Measurements from ENCODE around the gene ACSL1.
A peak's percentile ranks its signal among the peaks of the same experiment; 100 is the strongest.

ACSL1 gene, protein sequence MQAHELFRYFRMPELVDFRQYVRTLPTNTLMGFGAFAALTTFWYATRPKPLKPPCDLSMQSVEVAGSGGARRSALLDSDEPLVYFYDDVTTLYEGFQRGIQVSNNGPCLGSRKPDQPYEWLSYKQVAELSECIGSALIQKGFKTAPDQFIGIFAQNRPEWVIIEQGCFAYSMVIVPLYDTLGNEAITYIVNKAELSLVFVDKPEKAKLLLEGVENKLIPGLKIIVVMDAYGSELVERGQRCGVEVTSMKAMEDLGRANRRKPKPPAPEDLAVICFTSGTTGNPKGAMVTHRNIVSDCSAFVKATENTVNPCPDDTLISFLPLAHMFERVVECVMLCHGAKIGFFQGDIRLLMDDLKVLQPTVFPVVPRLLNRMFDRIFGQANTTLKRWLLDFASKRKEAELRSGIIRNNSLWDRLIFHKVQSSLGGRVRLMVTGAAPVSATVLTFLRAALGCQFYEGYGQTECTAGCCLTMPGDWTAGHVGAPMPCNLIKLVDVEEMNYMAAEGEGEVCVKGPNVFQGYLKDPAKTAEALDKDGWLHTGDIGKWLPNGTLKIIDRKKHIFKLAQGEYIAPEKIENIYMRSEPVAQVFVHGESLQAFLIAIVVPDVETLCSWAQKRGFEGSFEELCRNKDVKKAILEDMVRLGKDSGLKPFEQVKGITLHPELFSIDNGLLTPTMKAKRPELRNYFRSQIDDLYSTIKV

DNA sequence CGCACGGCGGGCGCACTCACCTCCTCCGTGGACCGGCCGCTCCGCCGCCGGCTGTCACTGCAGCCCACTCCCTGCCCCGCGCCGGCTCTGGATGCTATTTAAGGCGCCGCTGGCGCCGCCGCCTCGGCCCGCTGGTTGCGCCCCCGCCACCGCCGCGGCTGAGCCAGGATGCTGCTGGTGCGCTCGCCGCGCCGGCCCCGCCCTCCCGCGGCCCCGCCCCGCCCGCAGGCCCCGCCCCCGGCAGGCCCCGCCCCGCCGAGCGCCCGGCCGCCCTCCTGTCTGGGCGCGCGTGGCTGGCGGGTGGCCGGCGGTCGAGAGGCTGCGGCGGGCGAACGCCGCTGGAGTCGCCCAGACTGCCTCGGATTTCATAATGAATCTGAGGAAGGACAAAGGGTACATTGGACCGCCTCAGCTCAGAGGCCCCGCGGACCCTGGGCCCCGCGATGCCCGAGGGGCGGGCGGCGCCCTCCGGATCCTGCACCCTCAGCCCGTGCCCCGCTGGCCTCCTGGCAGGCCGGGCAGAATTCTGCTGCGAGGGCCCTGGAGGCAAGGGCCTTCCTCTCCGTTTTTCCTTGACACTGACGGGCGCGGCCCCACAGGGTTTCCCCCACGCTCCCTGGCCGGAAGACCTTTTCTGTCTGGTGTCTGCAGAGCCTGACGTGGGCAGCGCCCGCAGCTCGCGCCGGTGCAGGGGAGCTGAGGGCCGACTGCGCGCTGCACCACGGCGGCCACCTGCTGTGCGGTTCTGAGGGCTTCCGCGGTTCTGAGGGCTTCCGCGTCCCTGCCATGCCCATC is at the start of gene ACSL1:
Gene ACSL1, minus strand, starts transcription at position 73 of the 795 bp plus-strand sequence. CDS start 22,454 bp downstream, outside the sequence.
- DNase-seq, result peak; percentile 38

GRCh38 chr4:184873054-184873453 is 47.3 kb upstream of the ACSL1 start:
- DNase-seq, result no peak

DNA sequence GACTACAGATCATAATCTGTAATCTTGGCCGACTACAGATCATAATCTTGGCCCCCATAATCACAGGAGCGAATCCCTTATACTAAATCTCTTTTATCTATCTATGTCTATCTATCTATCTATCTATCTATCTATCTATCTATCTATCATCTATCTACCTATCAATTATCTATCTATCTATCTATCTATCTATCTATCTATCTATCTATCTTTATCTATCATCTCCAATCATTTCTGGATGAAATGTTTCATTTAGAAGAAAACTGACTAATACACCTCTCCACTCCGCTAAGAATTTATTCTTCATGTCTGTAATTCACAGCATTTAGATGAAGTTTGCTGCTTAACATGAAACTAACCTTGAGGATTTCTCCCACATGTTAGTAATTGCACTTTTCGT is 45.0 kb upstream of the ACSL1 start:
- DNase-seq, result no peak

DNA sequence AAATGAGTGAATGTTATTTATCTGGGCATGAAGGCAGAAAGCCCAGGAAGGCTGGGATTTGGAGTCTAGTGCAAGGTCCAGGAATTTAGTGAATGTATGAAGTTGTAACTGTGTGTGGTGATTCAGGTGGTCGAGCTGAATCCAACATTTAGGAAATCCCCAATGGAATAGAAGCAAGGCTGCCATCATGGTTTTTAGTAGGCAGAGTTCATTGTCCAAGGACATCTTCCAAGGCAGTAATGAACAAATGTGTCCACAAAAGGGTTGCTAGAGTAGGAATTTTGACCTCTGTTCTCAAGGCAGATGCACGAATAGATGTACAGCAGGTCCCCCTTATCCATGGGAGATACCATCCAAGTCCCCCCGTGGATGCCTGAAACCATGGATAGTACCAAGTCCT is 42.9 kb upstream of the ACSL1 start:
- DNase-seq, result no peak

DNA sequence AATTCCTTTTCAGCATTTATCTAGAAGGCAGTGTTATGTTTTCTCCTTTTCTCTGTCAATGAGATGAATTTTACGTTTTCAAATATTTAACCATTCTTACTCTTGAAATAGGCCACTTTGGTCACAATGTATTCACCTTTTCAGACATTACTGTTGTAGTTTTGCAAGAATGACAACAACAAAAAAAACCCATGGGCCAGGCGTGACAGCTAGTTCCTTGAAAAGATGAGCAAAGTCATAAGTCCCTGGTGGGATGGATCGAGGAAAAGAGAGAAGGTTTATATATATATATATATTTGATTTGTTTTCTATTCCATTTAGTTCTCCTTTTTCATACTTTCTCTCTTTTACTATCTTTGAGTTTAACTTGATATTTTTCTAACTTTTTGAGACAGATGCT is 38.1 kb upstream of the ACSL1 start:
- DNase-seq, result no peak

- DNase-seq, result no peak
These were observed 35.3 kb upstream of the ACSL1 start for GRCh38 chr4:184861047-184861446.

DNA sequence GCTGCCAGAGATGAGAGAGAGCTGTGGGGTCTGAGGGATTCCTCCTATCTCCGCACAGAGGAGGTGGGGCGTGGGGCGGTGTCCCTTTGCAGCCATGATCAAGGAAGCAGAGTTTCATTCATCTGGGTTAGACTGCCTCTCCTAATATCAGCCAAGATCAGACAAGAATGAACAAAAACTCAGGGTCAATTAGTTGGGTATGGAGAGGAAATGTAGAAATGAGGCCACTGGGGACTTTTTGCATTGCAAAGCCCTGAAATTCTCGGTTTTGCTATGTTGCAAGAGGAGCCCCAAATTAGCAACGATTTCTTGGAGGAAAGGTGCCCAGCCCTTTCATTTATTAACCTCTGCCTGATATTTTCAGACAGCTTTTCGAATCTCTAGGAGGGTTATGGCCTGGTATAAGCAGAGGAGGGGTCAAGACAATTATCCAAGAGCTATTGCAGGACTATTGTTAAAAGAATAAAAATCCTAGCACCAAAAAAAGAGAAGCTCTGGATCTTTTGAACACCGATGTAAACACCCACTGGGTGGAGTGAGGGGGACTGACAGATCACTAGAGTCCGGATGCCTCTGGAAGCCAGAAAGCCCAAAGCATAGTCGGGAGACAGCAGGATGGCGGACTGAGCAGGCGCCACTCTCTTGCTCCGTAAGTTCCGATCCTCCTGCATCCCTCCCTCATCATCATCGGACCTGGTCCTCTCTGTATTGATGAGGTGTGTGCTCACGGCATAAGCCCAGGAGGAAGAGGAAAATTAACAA is 34.4 kb upstream of the ACSL1 start:
- no peak for DNase-seq

DNA sequence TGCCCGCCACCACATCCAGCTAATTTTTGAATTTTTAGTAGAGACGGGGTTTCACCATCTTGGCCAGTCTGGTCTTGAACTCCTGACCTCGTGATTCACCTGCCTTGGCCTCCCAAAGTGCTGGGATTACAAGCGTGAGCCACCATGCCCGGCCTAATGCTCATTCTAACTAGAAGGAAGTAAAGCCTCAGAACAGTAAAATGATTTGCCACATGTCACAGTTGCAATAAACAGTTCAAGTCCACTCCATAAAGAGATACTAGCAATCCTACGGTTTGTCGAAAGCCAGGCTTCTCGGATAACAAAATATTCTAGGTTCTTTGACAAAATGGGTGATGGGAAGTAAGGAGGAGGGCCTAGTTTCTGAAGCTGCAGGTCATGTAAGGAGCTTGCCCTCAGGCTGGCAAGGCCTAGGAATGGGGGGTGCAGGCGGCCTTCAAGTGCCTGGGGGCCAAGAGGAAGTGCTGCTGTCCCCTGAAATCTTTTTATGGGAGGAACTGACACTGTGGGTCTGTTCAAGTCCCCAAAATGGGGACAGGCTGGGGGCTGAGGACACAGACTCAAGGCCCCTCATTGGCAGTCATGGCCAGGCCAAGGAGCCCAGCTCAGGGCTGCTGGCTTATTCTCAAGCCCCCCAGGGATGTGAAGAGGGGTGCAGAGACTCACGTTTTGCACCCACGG is 31.8 kb upstream of the ACSL1 start:
- DNase-seq, result no peak

DNA sequence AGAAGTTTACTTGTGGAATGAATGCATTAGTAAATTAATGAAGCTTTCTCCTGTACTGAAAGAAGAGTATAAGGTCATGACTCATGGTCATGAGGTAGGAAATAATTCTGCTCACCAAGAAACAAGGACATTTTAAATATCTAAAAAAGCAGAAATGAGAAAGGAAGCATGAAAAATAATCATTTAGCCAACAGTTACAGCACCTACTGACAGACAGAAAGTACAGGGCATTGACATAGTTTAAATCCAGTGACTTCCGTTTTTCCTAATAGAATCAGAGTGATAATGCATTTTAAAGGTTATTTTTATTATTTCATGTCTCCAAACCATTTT is 30.5 kb upstream of the ACSL1 start:
- DNase-seq, result no peak

- no peak for DNase-seq
These were observed 28.9 kb upstream of the ACSL1 start for GRCh38 chr4:184854673-184855072.

DNA sequence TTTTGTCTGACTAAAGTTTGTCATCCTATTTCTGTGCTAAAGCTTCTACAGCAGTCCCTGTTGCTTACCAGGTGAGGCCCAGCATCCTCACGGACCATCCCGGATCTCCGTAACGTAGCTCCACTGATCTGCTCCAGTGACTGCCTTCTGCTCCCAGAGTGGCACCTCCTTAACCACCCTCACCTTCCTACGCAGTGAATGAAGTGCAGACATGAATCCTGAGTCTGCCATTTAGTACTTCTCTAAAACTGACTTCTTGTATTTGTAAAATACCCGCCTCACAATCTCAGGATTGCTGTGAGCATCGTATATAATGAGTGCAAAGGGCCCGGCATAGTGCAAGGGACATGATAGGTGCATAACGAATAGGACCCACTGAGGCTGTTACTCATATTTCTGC is 27.7 kb upstream of the ACSL1 start:
- no peak for DNase-seq

DNA sequence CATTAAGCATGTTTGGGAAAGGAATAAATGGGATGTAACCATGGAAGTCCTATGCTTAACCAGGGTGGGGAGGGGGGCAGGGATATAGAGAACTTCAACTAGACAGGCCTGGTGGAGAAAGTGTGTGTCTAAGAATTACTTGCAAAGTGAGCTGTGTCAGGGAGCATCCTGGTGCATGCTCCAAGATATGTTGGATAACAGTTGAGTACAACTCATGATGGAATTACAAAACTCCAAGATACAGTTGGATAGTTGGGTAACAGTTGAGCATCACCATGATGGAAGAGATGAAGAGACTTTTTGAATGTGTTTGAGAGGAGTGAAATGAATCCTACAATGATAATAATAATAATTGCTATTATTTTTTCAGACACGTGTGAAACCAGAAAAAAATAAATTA is 26.1 kb upstream of the ACSL1 start:
- no peak for DNase-seq

GRCh38 chr4:184851200-184851541 is 25.4 kb upstream of the ACSL1 start:
- DNase-seq, result no peak

- DNase-seq, result no peak
These were observed 24.8 kb upstream of the ACSL1 start for GRCh38 chr4:184850431-184851199.

- DNase-seq, result no peak
These were observed 24.2 kb upstream of the ACSL1 start for GRCh38 chr4:184850018-184850417.

GRCh38 chr4:184849185-184849584 is 23.4 kb upstream of the ACSL1 start:
- DNase-seq, result no peak

DNA sequence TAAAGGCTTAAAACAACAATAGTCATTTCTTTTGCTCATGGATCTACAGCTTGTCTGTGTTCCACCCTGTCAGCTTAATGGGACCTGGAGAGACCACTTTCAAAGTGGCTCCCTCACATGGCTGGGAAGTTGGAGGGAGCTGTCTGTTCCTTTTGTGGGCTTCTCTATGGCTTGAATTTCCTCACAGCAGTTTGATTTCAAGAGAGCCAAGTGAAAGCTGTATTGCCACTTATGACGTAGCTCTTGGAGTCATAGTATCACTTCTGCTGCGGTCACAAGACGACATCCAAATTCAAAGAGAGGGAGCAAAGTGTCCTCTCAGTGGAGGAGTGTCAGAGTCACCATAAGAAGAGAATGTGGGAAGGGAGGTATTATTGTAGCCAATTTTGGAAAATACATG is 22.7 kb upstream of the ACSL1 start:
- no peak for DNase-seq

DNA sequence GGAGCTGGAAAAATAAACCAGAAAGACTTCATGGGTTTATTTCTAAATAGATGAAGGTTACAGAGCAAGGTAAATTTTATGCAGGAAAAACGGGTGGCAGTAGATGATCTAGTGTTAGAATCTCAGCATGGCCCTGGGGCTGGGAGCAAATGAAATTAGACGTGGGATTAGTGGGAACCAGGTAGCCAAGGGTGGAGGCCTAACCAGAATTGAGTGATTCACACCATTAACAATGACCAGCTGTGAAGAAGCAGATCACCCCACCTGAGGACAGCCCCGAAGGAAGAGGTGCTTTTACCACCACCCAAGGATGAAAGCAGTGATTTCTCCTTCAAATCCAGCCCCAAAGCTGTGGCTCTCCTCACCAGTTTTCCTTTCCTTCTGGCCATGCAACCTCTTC is 20.8 kb upstream of the ACSL1 start:
- no peak for DNase-seq

DNA sequence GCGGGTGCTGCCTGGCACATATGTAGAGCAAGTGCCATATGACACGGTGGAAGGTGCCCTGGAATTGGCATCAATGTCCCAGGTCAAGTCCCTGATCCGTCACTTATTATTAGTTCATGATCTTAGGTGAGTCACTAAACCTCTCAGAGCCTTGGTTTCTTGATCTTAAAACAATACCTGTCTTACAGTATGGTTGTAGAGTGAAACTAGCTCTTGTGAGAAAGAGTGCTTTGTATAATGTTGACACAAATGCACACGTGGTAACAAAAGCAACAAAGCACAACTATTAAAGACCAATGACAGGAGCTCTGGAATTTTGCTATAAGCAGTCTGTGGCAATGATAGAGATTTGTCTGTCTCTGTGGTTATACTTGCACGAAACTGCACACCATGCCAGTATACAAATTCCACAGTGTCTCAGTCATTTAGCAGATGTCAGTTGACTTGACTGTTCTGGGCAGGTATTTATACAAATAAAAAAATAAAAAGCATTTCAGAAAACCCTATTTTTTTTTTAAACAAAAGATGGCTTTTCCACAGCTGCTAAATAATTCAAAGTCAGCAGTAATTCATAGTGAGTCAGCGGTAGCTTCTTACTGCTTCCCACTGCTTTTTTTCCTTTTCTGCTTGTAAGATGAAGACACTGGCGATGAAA is 19.7 kb upstream of the ACSL1 start:
- peak; percentile 21 for DNase-seq

DNA sequence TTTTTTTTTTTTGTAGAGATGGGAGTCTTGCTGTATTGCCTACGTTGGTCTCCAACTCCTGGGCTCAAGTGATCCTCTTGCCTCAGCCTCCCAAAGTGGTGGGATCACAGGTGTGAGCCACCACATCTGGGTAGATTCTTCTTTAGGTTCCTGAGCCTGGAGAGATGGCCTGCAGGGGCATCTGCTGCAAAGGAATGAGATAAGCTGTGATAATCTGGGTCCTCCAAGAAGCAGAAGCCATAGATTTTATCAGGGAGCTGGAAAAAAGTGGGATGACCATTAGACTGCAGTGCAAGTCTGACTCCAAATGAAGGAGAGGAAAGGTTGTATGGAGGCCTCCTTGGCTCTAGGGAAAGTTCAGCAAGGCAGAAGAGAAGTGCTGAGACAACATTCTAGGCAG is 19.0 kb upstream of the ACSL1 start:
- DNase-seq, result no peak

DNA sequence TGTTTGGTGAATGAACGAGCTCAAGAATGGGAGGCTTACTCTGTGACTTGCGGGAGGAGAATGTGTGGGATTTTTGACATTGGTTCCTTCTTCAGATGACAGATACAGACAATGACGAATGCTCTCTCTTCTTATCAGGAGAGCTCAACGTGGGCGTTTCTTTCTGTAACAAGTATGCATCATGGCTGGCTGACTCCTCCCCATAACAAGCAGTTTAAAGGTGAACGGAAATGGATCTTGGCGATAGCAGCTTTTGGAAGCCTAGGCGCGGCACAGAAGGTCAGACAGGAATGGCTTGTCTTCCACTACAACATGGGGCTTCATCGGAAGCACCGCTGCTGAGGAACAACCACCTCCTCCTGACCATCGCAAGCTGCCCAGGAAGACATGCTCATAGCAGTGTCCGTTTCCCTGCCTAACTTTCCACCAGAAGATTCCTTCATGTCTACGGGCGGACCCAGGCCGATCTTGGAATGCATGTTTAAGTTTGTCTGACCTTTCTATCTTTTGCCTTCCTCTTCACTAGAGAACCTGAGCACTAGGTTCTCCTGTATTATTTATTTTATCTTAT is 18.3 kb upstream of the ACSL1 start:
- DNase-seq, result peak; percentile 29
